B cell (primary cell): ENCODE measurements around the gene UBXN6. TPM values are rescaled to one million over a fixed set of nuclear protein-coding genes. Genes with fewer than 3 reads are reported as not detected.
A peak's percentile ranks its signal among the peaks of the same experiment; 100 is the strongest.

Experiments used
- ATAC-seq: fragments of 200-7000 bp; cut with Tn5 transposase; one replicate; pipeline ENCODE4 v1.10.0; 2021; ENCODE audit warnings: low read depth, mild to moderate bottlenecking, moderate number of reproducible peaks, moderate library complexity
- CTCF ChIA-PET: fragments of 350-600 bp; sonication (Branson Sonifier 250); formaldehyde crosslinking; loops from one replicate; lab custom pipeline; 2021; ENCODE audit warnings: antibody characterized with exemption, inconsistent platforms; lab: Charles Lee
- POLR2A ChIA-PET: fragments of 350-600 bp; sonication (Branson Sonifier 250); formaldehyde crosslinking; loops from one replicate; lab custom pipeline; 2021; ENCODE audit warnings: antibody characterized with exemption; lab: Charles Lee
- DNase-seq: peaks from one replicate; pipeline ENCODE4 v3.0.0; 2013
- H2AFZ ChIP-seq: 2 replicates; pipeline ENCODE4 v1.6.1; 2012; ENCODE audit warnings: mild to moderate bottlenecking, low read depth, low read length; ENCODE audit not compliant: insufficient read depth, poor library complexity, severe bottlenecking
- H3K27ac ChIP-seq, 2 donors: 1 replicate in 1 of 2; 2 replicates in 1 of 2; pipeline ENCODE4 v1.5.1; 2012 to 2013; ENCODE audit warnings: low read length in 2 of 2, mild to moderate bottlenecking in 2 of 2, moderate library complexity in 1 of 2
- H3K27me3 ChIP-seq, 4 experiments: fragments of 200-600 bp in 1 of 4; sonication (generic) in 1 of 4; replicated peaks in 1 of 4; 1 replicate in 2 of 4; 2 replicates in 2 of 4; pipeline versions ENCODE4 v1.6.1 to v1.7.0; 2013 to 2016; ENCODE audit warnings: low read length in 3 of 4, mild to moderate bottlenecking in 2 of 4, mixed read lengths in 1 of 4, moderate library complexity in 1 of 4; ENCODE audit not compliant: insufficient read depth in 4 of 4, control insufficient read depth in 3 of 4; ENCODE audit errors: control extremely low read depth in 1 of 4
- H3K36me3 ChIP-seq, 2 experiments: replicated peaks in 1 of 2; 1 replicate in 1 of 2; 2 replicates in 1 of 2; pipeline versions ENCODE4 v1.6.1 to v1.7.1; 2013; ENCODE audit warnings: low read length in 1 of 2; ENCODE audit not compliant: insufficient read depth in 2 of 2, control insufficient read depth in 1 of 2; ENCODE audit errors: control extremely low read depth in 1 of 2, extremely low read depth in 1 of 2
- H3K4me1 ChIP-seq, 2 donors: fragments of 200-600 bp in 1 of 2; sonication (generic) in 1 of 2; 1 replicate in 1 of 2; 2 replicates in 1 of 2; pipeline versions ENCODE4 v1.5.1 to v1.6.1; 2013 to 2017; ENCODE audit warnings: low read length in 2 of 2; ENCODE audit not compliant: control insufficient read depth in 2 of 2, insufficient read depth in 2 of 2
- H3K4me2 ChIP-seq: replicated peaks from 2 replicates; pipeline ENCODE3; 2012; ENCODE audit warnings: mild to moderate bottlenecking, low read depth, low read length; ENCODE audit not compliant: poor library complexity, severe bottlenecking
- H3K4me3 ChIP-seq, 5 experiments: fragments of 200-600 bp in 1 of 5; sonication (generic) in 1 of 5; 1 replicate in 3 of 5; 2 replicates in 2 of 5; pipeline versions ENCODE4 v1.5.1 to v1.7.0; 2011 to 2016; ENCODE audit warnings: low read length in 4 of 5, mild to moderate bottlenecking in 4 of 5, low read depth in 2 of 5, control low read depth in 1 of 5, moderate library complexity in 1 of 5; ENCODE audit not compliant: insufficient read depth in 1 of 5; ENCODE audit errors: control extremely low read depth in 1 of 5, extremely low read depth in 1 of 5
- H3K79me2 ChIP-seq: fragments of 200-600 bp; sonication (generic); one replicate; pipeline ENCODE4 v1.6.0; 2016; ENCODE audit warnings: low read length; ENCODE audit not compliant: control insufficient read depth, insufficient read depth
- H3K9ac ChIP-seq: fragments of 200-600 bp; sonication (generic); 2 replicates; pipeline ENCODE4 v1.6.1; 2017; ENCODE audit warnings: mild to moderate bottlenecking, low read length, moderate library complexity
- H3K9me3 ChIP-seq, 3 donors: one replicate each; pipeline versions ENCODE4 v1.6.1 to v1.7.1; 2013; ENCODE audit warnings: low read length in 2 of 3; ENCODE audit not compliant: control insufficient read depth in 2 of 3, insufficient read depth in 1 of 3; ENCODE audit errors: control extremely low read depth in 1 of 3
- H4K20me1 ChIP-seq: 2 replicates; pipeline ENCODE4 v1.6.0; 2012; ENCODE audit warnings: mild to moderate bottlenecking, low read length; ENCODE audit not compliant: insufficient read depth, control insufficient read depth, poor library complexity, severe bottlenecking
- H3K27ac Mint-ChIP-seq: one replicate; pipeline ENCODE4 v1.8.0; 2021; ENCODE audit warnings: mixed read lengths
- H3K27me3 Mint-ChIP-seq: one replicate; pipeline ENCODE4 v1.8.0; 2021; ENCODE audit warnings: mixed read lengths
- H3K4me1 Mint-ChIP-seq: one replicate; pipeline ENCODE4 v1.8.0; 2021; ENCODE audit warnings: mixed read lengths
- H3K4me3 Mint-ChIP-seq: one replicate; pipeline ENCODE4 v1.8.0; 2021; ENCODE audit warnings: mixed read lengths
- H3K9me3 Mint-ChIP-seq: one replicate; pipeline ENCODE4 v1.8.0; 2022; ENCODE audit warnings: mixed read lengths; ENCODE audit not compliant: insufficient read depth
- EZH2 ChIP-seq: IDR thresholded peaks from 2 replicates; pipeline ENCODE4 v1.6.1; 2012; ENCODE audit warnings: borderline replicate concordance, low read depth, mild to moderate bottlenecking, moderate library complexity, low read length; ENCODE audit not compliant: insufficient read depth, poor library complexity, severe bottlenecking
- WGBS: methylation state at CpG from one replicate; pipeline ENCODE4 v1.1.5; 2013; ENCODE audit warnings: missing lambda C conversion rate; ENCODE audit not compliant: insufficient coverage; 5-methylcytosine and 5-hydroxymethylcytosine counted together
- intact Hi-C: fragments of 100-400 bp; cut with micrococcal nuclease; formaldehyde crosslinking; loops from one replicate; pipeline ENCODE4 v1.10.0; 2022
- polyA plus RNA-seq: library from polyadenylated mRNA; depleted of rRNA; stranded (reverse); fragments of >200 nt; gene quantifications from 2 replicates; pipeline ENCODE4 v1.2.3, GENCODE V29; 2012
- total RNA-seq, 2 donors: library from RNA; stranded (reverse); fragments of 120-200 nt in 1 of 2; gene quantifications; 1 replicate in 1 of 2; 2 replicates in 1 of 2; pipeline versions ENCODE4 v1.2.3 to v1.2.4, GENCODE V29; 2013 to 2022
- TF ChIP-seq, protein P1 (sequence below): fragments of 200-600 bp; IDR thresholded peaks from one replicate; pipeline ENCODE4 v1.8.0; 2022; ENCODE audit warnings: antibody characterized with exemption, mild to moderate bottlenecking

Gene UBXN6
- total and polyA plus RNA-seq, 2 donors (not counting 1 experiment from before 2014, with no cell fraction given) = 75.8 to 76.6 TPM

- Histone ChIP-seq H3K36me3 (peaks cover 1 to 56% of the 10 kb centered on the region in 2 experiments), H2AFZ (no peak overlapping the region), H4K20me1 (peaks cover 6% of the 10 kb centered on the region), H3K27me3 (no peaks in the 10 kb centered on the region), H3K4me2 (no peak overlapping the region), H3K9ac (no peak overlapping the region), H3K79me2 (no peaks in the 10 kb centered on the region), H3K4me1 (peaks cover 8 to 13% of the 10 kb centered on the region in 2 donors), H3K4me3 (no peak overlapping the region), H3K27ac (no peak overlapping the region), H3K9me3 (no peaks in the 10 kb centered on the region)
- no peak overlapping the region for H3K27ac Mint-ChIP-seq
- no peak overlapping the region for H3K4me3 Mint-ChIP-seq
- WGBS = 97% methylated on average over 51 of the region's 58 CpGs
- ChIA-PET CTCF (no interaction called here), POLR2A (no interaction called here)
- intact Hi-C loops = no loop called here
- H3K27me3 Mint-ChIP-seq = no peaks in the 10 kb centered on the region
- peaks cover 14% of the 10 kb centered on the region for H3K4me1 Mint-ChIP-seq
- TF ChIP-seq EZH2 = no peak
- TF ChIP-seq, protein P1, sequence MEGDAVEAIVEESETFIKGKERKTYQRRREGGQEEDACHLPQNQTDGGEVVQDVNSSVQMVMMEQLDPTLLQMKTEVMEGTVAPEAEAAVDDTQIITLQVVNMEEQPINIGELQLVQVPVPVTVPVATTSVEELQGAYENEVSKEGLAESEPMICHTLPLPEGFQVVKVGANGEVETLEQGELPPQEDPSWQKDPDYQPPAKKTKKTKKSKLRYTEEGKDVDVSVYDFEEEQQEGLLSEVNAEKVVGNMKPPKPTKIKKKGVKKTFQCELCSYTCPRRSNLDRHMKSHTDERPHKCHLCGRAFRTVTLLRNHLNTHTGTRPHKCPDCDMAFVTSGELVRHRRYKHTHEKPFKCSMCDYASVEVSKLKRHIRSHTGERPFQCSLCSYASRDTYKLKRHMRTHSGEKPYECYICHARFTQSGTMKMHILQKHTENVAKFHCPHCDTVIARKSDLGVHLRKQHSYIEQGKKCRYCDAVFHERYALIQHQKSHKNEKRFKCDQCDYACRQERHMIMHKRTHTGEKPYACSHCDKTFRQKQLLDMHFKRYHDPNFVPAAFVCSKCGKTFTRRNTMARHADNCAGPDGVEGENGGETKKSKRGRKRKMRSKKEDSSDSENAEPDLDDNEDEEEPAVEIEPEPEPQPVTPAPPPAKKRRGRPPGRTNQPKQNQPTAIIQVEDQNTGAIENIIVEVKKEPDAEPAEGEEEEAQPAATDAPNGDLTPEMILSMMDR = no peak
- ATAC-seq = no peak
- no peaks in the 10 kb centered on the region for H3K9me3 Mint-ChIP-seq
- peak; percentile 15 for DNase-seq
These were observed 11.5 kb downstream of the UBXN6 start for GRCh38 chr19:4445963-4446703.
